ENCODE measurements around the gene CRYGN.

DNA sequence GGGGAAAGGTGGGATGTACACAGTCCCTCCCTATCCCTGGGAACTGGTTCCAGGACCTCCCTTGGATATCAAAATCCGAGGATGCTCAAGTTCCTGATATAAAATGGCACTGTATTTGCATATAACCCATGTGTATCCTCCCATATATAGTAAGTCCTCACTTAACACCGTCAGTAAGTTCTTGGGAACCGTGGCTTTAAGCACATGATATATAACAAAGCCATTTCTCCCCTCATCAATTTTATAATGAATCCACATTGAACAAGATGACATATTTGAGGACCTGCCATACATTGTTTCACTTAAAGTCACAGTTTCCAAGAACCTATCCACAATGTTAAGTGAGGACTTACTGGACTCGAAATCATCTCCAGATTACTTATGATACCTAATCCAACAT lies 5.4 kb downstream of the CRYGN start:
- TF ChIP-seq GATA2 (IDR thresholded peaks at IDR 0.05; ENCODE audit: low read depth, low read length) (no peak), GATA3 (IDR thresholded peaks at IDR 0.05; ENCODE audit: low read depth, low read length) (no peak)

Measured in SH-SY5Y (cell line).